ENCODE data around the gene PMEPA1.

GRCh38 chr20:57617079-57617795 lies 92.6 kb downstream of the PMEPA1 start:
- no peak for TF ChIP-seq CTCF (IDR thresholded peaks at IDR 0.05)
- no peak for TF ChIP-seq POLR2A (IDR thresholded peaks at IDR 0.05)
- no peak for TF ChIP-seq EP300 (IDR thresholded peaks at IDR 0.05)
